Upper lobe of left lung (tissue), 6 donors: ENCODE results near the gene ORAI2. TPM values are rescaled to one million over a fixed set of nuclear protein-coding genes. Genes with fewer than 3 reads are reported as not detected.
A peak's percentile ranks its signal among the peaks of the same experiment; 100 is the strongest.

Experiments used
- ATAC-seq, 2 donors: fragments of 200-7000 bp; cut with Tn5 transposase; one replicate each; pipeline ENCODE4 v1.9.1; 2022; ENCODE audit warnings: mild to moderate bottlenecking in 2 of 2, moderate library complexity in 2 of 2; ENCODE audit not compliant: low FRiP score in 2 of 2
- DNase-seq, 2 donors: peaks; one replicate each; pipeline ENCODE4 v3.0.0-alpha.2; 2019 to 2020
- H3K27ac ChIP-seq, 4 donors: fragments of 200-600 bp; sonication (generic); one replicate each; pipeline ENCODE4 v1.5.1; 2016 to 2019
- H3K27me3 ChIP-seq, 4 donors: fragments of 200-600 bp; sonication (generic); one replicate each; pipeline ENCODE4 v1.5.1; 2017 to 2019
- H3K36me3 ChIP-seq, 4 donors: fragments of 200-600 bp; sonication (generic); one replicate each; pipeline ENCODE4 v1.5.1; 2016 to 2019
- H3K4me1 ChIP-seq, 4 donors: fragments of 200-600 bp; sonication (generic); one replicate each; pipeline ENCODE4 v1.5.1; 2018 to 2019
- H3K4me3 ChIP-seq, 4 donors: fragments of 200-600 bp; sonication (generic); one replicate each; pipeline ENCODE4 v1.5.1; 2017 to 2019; ENCODE audit warnings: mild to moderate bottlenecking in 2 of 4, moderate library complexity in 1 of 4
- H3K9me3 ChIP-seq, 4 donors: fragments of 200-600 bp; sonication (generic); one replicate each; pipeline ENCODE4 v1.5.1; 2018 to 2019
- CTCF ChIP-seq, 6 experiments: fragments of 450-650 bp in 4 of 6; fragments of 200-600 bp in 2 of 6; sonication (generic) in 2 of 6; IDR thresholded peaks; one replicate each; pipeline ENCODE4 v1.5.1; 2016 to 2019; ENCODE audit warnings: antibody characterized with exemption in 6 of 6
- EP300 ChIP-seq, 4 donors: sonication (generic); formaldehyde crosslinking; IDR thresholded peaks; one replicate each; pipeline ENCODE4 v1.5.1; 2017; ENCODE audit warnings: antibody characterized with exemption in 4 of 4, control low read depth in 2 of 4
- POLR2A ChIP-seq, 4 donors: fragments of 450-650 bp; IDR thresholded peaks; one replicate each; pipeline ENCODE4 v1.5.1; 2016 to 2017; ENCODE audit warnings: antibody characterized with exemption in 4 of 4, mild to moderate bottlenecking in 2 of 4
- POLR2AphosphoS5 ChIP-seq, 2 donors: sonication (generic); formaldehyde crosslinking; IDR thresholded peaks; one replicate each; pipeline ENCODE4 v1.5.1; 2017; ENCODE audit warnings: antibody characterized with exemption in 2 of 2
- WGBS, 2 donors: methylation state at CpG; one replicate each; pipeline ENCODE4 v1.1.5; 2017 to 2018; 5-methylcytosine and 5-hydroxymethylcytosine counted together
- total RNA-seq, 6 donors: library from RNA; depleted of rRNA in 4 of 6; stranded (reverse); fragments of >200 nt in 4 of 6; gene quantifications; one replicate each; pipeline versions ENCODE4 v1.1.0 to v1.2.1, GENCODE V29; 2016 to 2021
- donor health status: DM: no; HTN: no; CAD: no; lungs with moderate emphysema.
- donor health status: DM: no; HTN: yes; CAD: no; lungs with severe emphysema.

ORAI2 gene
- total RNA-seq, 6 donors from 2014 or later, result 9.4 to 35.2 (median 30.5) TPM

GRCh38 chr7:102469351-102469971, 36.1 kb downstream of the ORAI2 start:
- WGBS, 2 donors, result 90% methylated on average over 23 of the region's 24 CpGs; no CpG with 5 or more reads in 1 of the 2 donors
- no peak overlapping the region for H3K4me3 ChIP-seq
- H3K36me3 ChIP-seq, result peaks cover 13 to 58% (median 30%) of the 10 kb centered on the region in 4 donors
- DNase-seq (peak in 1 of 2 donors; percentile 72), ATAC-seq (no peak)
- no peaks in the 10 kb centered on the region for H3K9me3 ChIP-seq
- TF ChIP-seq CTCF (IDR thresholded peaks at IDR 0.05) (no peak), POLR2A (IDR thresholded peaks at IDR 0.05) (no peak), POLR2AphosphoS5 (IDR thresholded peaks at IDR 0.05) (no peak), EP300 (IDR thresholded peaks at IDR 0.05) (no peak)
- peaks cover 7 to 23% (median 9%) of the 10 kb centered on the region in 4 donors for H3K4me1 ChIP-seq
- no peak overlapping the region for H3K27ac ChIP-seq
- H3K27me3 ChIP-seq, result no peaks in the 10 kb centered on the region

GRCh38 chr7:102469972-102470825, 36.8 kb downstream of the ORAI2 start:
- DNase-seq (peak in 1 of 2 donors; percentile 77), ATAC-seq (no peak)
- H3K4me3 ChIP-seq, result no peak overlapping the region
- no peaks in the 10 kb centered on the region for H3K27me3 ChIP-seq
- H3K4me1 ChIP-seq, result peaks cover 7 to 22% (median 9%) of the 10 kb centered on the region in 4 donors
- H3K9me3 ChIP-seq, result no peaks in the 10 kb centered on the region
- WGBS, 2 donors, result 85 to 88% methylated on average over 16 to 20 of the region's 20 CpGs
- no peak overlapping the region for H3K27ac ChIP-seq
- no peak for TF ChIP-seq POLR2A (IDR thresholded peaks at IDR 0.05)
- peaks cover 13 to 58% (median 32%) of the 10 kb centered on the region in 4 donors for H3K36me3 ChIP-seq

- no peaks in the 10 kb centered on the region for H3K9me3 ChIP-seq
- H3K36me3 ChIP-seq, result peaks cover 13 to 58% (median 35%) of the 10 kb centered on the region in 4 donors
- H3K4me1 ChIP-seq, result peaks cover 0 to 9% (median 0%) of the 10 kb centered on the region in 4 donors
- no peak for TF ChIP-seq EP300 (IDR thresholded peaks at IDR 0.05)
- TF ChIP-seq POLR2AphosphoS5 (IDR thresholded peaks at IDR 0.05), result no peak
- TF ChIP-seq CTCF (IDR thresholded peaks at IDR 0.05), result no peak
- no peak for TF ChIP-seq POLR2A (IDR thresholded peaks at IDR 0.05)
- WGBS, 2 donors, result 83 to 89% methylated on average over 1 to 5 of the region's 6 CpGs
- no peak overlapping the region for H3K4me3 ChIP-seq
- no peak overlapping the region for H3K27ac ChIP-seq
- no peak for ATAC-seq
- no peaks in the 10 kb centered on the region for H3K27me3 ChIP-seq
- DNase-seq, result peak in 1 of 2 donors; percentile 29
Observed at GRCh38 chr7:102471791-102472125, 38.4 kb downstream of the ORAI2 start.

- H3K27ac ChIP-seq, result no peak overlapping the region
- 84 to 96% methylated on average over 12 to 24 of the region's 31 CpGs for WGBS, 2 donors
- TF ChIP-seq EP300 (IDR thresholded peaks at IDR 0.05) (no peak), POLR2AphosphoS5 (IDR thresholded peaks at IDR 0.05) (no peak), CTCF (IDR thresholded peaks at IDR 0.05) (no peak), POLR2A (IDR thresholded peaks at IDR 0.05) (no peak)
- peaks cover 13 to 58% (median 35%) of the 10 kb centered on the region in 4 donors for H3K36me3 ChIP-seq
- ATAC-seq, result no peak
- DNase-seq, result peak in 1 of 2 donors; percentile 72
- H3K27me3 ChIP-seq, result no peaks in the 10 kb centered on the region
- H3K9me3 ChIP-seq, result no peaks in the 10 kb centered on the region
- peaks cover 0 to 6% (median 0%) of the 10 kb centered on the region in 4 donors for H3K4me1 ChIP-seq
- no peak overlapping the region for H3K4me3 ChIP-seq
Observed at GRCh38 chr7:102472126-102473041, 39.0 kb downstream of the ORAI2 start.
